Measurements from ENCODE around the gene ADGRG3.

- TF ChIP-seq CTCF (tag by site-specific recombination; IDR thresholded peaks at IDR 0.05) = no peak
- no peak for TF ChIP-seq REST (tag by site-specific recombination; IDR thresholded peaks at IDR 0.05)
- TF ChIP-seq ZNF623 (tag by site-specific recombination; IDR thresholded peaks at IDR 0.05) = no peak
- TF ChIP-seq ZNF768 (tag by site-specific recombination; IDR thresholded peaks at IDR 0.05) = no peak
- no peak for TF ChIP-seq ZNF404 (tag by site-specific recombination; IDR thresholded peaks at IDR 0.05)
- no peak for TF ChIP-seq ZNF311 (tag by site-specific recombination; IDR thresholded peaks at IDR 0.05; ENCODE audit: borderline replicate concordance)
- TF ChIP-seq ZBTB21 (tag by site-specific recombination; IDR thresholded peaks at IDR 0.05) = no peak
- no peak for TF ChIP-seq ZIC2 (tag by site-specific recombination; IDR thresholded peaks at IDR 0.05)
Measured at GRCh38 chr16:57696240-57696639, 28.1 kb downstream of the ADGRG3 start.
